Esophagus (tissue), 2 donors: Measurements from ENCODE around the gene PPIG. TPM values are rescaled to one million over a fixed set of nuclear protein-coding genes. Genes with fewer than 3 reads are reported as not detected.
"Not testable (repeated sequence)": the region's sequence is repeated elsewhere in the genome, so short reads cannot be mapped to it uniquely, and the experiment has no call there.

ENCODE experiments used
- H3K27ac ChIP-seq, 2 donors: one replicate each; pipeline ENCODE4 v1.5.1; 2013; ENCODE audit warnings: low read depth in 2 of 2, mild to moderate bottlenecking in 2 of 2, inconsistent platforms in 1 of 2, low read length in 1 of 2, moderate library complexity in 1 of 2
- H3K27me3 ChIP-seq, 2 donors: one replicate each; pipeline ENCODE4 v1.6.1; 2013; ENCODE audit warnings: low read length in 2 of 2, control low read depth in 1 of 2, mild to moderate bottlenecking in 1 of 2; ENCODE audit not compliant: insufficient read depth in 2 of 2, control insufficient read depth in 1 of 2
- H3K36me3 ChIP-seq, 2 donors: one replicate each; pipeline ENCODE4 v1.6.1; 2013; ENCODE audit warnings: low read length in 1 of 2; ENCODE audit not compliant: control insufficient read depth in 2 of 2, insufficient read depth in 2 of 2
- H3K4me1 ChIP-seq, 2 donors: one replicate each; pipeline ENCODE4 v1.6.1; 2013; ENCODE audit warnings: low read length in 1 of 2; ENCODE audit not compliant: control insufficient read depth in 2 of 2, insufficient read depth in 2 of 2
- H3K4me3 ChIP-seq, 2 donors: one replicate each; pipeline ENCODE4 v1.5.1; 2013; ENCODE audit warnings: low read length in 2 of 2, mild to moderate bottlenecking in 2 of 2, low read depth in 1 of 2, moderate library complexity in 1 of 2
- H3K9me3 ChIP-seq, 2 donors: one replicate each; pipeline ENCODE4 v1.6.1; 2013; ENCODE audit warnings: mild to moderate bottlenecking in 2 of 2, low read depth in 1 of 2, low read length in 1 of 2, moderate library complexity in 1 of 2; ENCODE audit not compliant: control insufficient read depth in 2 of 2, insufficient read depth in 1 of 2
- WGBS, 2 donors: extraction: QIAGEN DNeasy Blood & Tissue Kit; methylation state at CpG; one replicate each; pipeline ENCODE4 v1.1.7; 2013; 5-methylcytosine and 5-hydroxymethylcytosine counted together
- polyA plus RNA-seq, 2 donors: library from polyadenylated mRNA; stranded (reverse); fragments of 200-250 nt; gene quantifications; one replicate each; pipeline ENCODE4 v1.2.3, GENCODE V29; 2013
- donor health status: healthy with polysubstance abuse.
- donor health status: Bipolar disorder and iron deficiency.

Gene PPIG
- polyA plus RNA-seq, 2 donors, result 24.1 to 40.5 TPM

DNA sequence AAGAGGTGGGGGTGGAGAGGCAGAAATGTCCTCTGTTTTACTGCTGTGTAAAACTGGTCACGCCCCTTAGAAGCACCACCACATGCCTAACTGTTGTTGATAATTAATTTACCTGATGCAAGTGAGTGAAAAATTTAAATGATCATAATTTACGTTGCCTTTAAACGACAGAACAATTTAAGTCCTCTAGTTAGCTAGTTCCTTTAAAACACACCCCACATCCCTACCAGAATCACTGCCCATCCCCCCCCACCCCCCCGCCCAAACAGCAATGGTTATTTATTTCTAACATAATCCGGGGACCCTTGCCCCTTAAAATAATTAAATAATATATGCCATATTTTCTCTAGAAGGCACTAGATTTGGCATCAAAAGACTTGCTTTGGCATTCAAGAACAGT, 633 bp upstream of the PPIG start:
- Histone ChIP-seq H3K4me1 (no peaks in the 10 kb centered on the region), H3K36me3 (no peaks in the 10 kb centered on the region), H3K4me3 (no peak overlapping the region), H3K9me3 (no peaks in the 10 kb centered on the region), H3K27ac (no peak overlapping the region), H3K27me3 (no peaks in the 10 kb centered on the region)
- 94% methylated on average over 5 of the region's 5 CpGs for WGBS, 2 donors

DNA sequence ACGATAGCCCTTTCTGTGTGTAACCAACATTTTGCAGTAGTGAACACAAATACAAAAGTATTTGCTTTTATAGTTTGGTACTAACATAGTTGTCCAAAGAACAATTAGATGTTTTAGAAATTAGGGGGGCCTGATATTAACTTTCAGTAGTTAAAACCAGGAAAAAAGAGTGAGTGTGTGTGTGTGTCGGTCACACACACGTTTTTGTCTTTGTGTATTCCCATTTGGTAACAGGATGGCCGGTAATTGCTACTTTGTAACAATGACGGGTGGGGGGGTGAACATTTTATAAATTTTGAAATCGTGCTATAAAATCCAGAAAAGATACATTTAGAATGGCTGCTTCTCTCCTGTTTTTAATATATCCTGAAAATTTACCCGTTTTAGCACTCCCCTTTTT, 1.5 kb downstream of the PPIG start:
- peak overlapping the region in 1 of 2 donors; percentile 44 for H3K27ac ChIP-seq
- H3K4me1 ChIP-seq, result no peaks in the 10 kb centered on the region
- WGBS, 2 donors, result 9 to 13% methylated on average over 7 of the region's 7 CpGs
- H3K36me3 ChIP-seq, result no peaks in the 10 kb centered on the region
- no peaks in the 10 kb centered on the region for H3K27me3 ChIP-seq
- H3K4me3 ChIP-seq, result peak overlapping the region; percentile 99
- no peaks in the 10 kb centered on the region for H3K9me3 ChIP-seq

DNA sequence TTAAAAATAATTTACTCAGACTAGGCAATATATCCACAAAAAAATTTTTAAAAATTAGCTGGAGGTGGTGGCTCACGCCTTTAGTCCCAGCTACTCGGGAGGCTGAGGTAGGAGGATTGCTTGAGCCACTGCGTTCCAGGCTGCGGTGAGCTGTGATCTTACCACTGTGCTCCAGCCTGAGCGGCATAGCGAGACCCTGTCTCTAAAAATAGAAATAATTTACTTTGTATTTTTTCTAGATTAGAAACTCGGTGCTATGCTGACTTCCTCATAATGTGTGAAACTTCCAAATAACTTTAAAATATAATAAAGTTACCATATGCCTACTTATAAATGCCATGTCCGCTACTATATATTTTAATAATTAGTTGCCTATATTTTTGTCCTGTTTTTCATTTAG, 6.7 kb downstream of the PPIG start:
- 84% methylated on average over 8 of the region's 8 CpGs for WGBS, 2 donors
- Histone ChIP-seq H3K4me1 (no peaks in the 10 kb centered on the region), H3K36me3 (no peaks in the 10 kb centered on the region), H3K4me3 (no peak overlapping the region), H3K27ac (no peak overlapping the region), H3K9me3 (no peaks in the 10 kb centered on the region), H3K27me3 (no peaks in the 10 kb centered on the region)

DNA sequence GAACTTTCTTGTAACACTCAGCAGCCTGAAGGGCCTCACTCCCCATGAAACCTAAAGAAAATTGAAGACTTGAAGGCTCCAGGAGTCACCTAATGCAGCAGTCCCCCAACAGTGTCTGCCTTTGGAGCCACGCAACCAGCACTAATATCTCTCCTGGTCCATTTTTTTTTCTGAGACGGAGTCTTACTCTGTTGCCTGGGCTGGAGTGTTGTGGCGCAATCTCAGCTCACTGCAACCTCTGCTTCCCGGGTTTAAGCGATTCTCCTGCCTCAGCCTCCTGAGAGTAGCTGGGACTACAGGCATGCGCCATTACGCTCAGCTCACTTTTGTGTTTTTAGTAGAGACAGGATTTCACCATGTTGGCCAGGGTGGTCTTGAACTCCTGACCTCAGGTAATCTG, 12.4 kb downstream of the PPIG start:
- H3K4me3 ChIP-seq, H3K27ac ChIP-seq, H3K4me1 ChIP-seq, H3K36me3 ChIP-seq, H3K27me3 ChIP-seq, H3K9me3 ChIP-seq: not testable (repeated sequence)
- 84 to 90% methylated on average over 7 of the region's 7 CpGs for WGBS, 2 donors

DNA sequence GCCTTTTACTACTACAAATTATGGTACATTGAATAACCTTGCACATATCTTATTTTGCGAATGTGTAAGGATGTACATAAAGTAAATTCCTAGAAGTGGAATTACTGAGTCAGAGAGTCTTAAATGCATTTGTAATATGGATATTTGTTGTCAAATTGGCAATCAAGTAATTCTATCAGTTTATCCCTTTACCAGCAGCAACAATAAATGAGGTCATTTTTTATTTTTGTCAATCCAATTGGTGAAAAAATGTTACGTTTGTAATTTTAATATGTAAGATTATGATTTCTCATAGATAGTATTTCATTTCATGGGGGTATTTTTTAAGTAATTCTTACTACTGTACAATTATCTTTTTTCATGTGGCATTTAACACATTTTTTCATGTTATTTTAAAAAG, 14.8 kb downstream of the PPIG start:
- H3K4me1 ChIP-seq, result no peaks in the 10 kb centered on the region
- 94 to 97% methylated on average over 2 of the region's 2 CpGs for WGBS, 2 donors
- H3K36me3 ChIP-seq, result no peaks in the 10 kb centered on the region
- H3K9me3 ChIP-seq, result no peaks in the 10 kb centered on the region
- H3K27me3 ChIP-seq, result no peaks in the 10 kb centered on the region
- H3K27ac ChIP-seq, result no peak overlapping the region
- no peak overlapping the region for H3K4me3 ChIP-seq

DNA sequence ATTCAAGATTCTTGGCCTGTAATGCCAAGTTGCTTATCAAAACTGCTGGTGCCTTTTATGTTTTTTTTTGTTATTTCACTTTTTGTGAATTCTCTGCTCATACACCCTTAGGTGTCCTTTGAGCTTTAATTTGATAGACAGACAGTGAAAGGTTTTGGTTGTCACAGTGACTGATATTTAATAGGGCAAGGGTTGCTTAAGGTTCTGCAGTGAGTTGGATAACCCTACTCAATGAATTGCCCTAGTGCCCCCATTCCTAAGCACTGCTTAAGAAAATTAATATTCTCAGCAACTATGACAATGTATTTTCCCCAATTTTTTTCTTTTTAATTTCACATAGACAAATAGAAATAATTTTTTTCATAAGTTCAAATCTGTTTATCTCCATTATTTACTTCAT, 15.4 kb downstream of the PPIG start:
- Histone ChIP-seq H3K36me3 (no peaks in the 10 kb centered on the region), H3K27me3 (no peaks in the 10 kb centered on the region), H3K27ac (no peak overlapping the region), H3K4me1 (no peaks in the 10 kb centered on the region), H3K4me3 (no peak overlapping the region), H3K9me3 (no peaks in the 10 kb centered on the region)

DNA sequence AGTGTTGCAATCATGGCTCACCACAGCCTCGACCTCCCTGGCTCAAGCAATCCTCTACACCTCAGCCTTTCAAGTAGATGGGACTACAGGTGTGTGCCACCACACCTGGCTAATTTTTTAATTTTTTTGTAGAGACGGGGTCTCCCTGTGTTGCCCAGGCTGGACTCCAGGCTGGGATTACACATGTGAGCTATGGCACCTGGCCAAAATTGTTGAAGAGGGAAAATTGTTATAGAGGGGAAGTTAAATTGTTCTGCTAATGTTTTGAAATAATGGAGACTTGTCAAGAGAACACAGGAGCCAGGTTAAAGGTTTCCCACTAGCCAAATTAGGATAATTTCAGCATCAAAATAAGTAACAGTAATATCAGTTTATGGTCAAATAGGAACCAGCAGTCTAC, 25.1 kb downstream of the PPIG start:
- no peak overlapping the region for H3K4me3 ChIP-seq
- no peaks in the 10 kb centered on the region for H3K9me3 ChIP-seq
- WGBS, 2 donors, result 90 to 92% methylated on average over 2 of the region's 2 CpGs
- no peaks in the 10 kb centered on the region for H3K4me1 ChIP-seq
- no peak overlapping the region for H3K27ac ChIP-seq
- H3K27me3 ChIP-seq, result no peaks in the 10 kb centered on the region
- no peaks in the 10 kb centered on the region for H3K36me3 ChIP-seq

DNA sequence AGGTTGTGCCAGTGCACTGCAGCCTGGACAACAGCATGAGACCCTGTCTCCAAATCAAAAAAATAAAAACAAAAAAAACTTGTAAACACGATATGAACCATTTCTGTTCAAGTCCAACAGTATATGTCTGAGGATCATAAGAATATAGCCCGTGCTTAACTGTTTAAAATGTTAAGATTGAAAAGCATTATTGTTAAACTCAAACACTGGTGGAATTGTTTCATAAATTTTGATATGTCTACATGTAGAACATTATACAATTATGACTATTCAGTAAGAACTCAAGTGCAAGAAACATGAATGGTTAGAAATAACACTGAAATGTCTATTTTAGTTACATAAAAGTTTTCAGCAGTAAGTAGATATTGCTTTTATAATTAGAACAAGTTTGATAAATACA, 29.7 kb downstream of the PPIG start:
- no peaks in the 10 kb centered on the region for H3K4me1 ChIP-seq
- 88 to 90% methylated on average over 2 of the region's 2 CpGs for WGBS, 2 donors
- no peak overlapping the region for H3K4me3 ChIP-seq
- H3K27me3 ChIP-seq, result no peaks in the 10 kb centered on the region
- H3K9me3 ChIP-seq, result no peaks in the 10 kb centered on the region
- H3K36me3 ChIP-seq, result peaks cover 0 to 3% of the 10 kb centered on the region in 2 donors
- H3K27ac ChIP-seq, result no peak overlapping the region

DNA sequence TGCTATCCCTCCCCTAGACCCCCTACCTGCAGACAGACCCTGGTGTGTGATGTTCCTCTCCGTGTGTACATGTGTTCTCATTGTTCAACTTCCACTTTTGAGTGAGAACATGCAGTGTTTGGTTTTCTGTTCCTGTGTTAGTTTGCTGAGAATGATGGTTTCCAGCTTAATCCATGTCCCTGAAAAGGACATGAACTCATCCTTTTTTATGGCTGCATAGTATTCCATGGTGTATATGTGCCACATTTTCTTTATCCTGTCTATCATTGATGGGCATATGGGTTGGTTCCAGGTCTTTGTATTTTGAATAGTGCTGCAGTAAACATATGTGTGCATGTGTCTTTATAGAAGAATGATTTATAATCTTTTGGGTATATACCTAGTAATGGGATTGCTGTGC, 31.8 kb downstream of the PPIG start:
- H3K4me1 ChIP-seq, H3K27ac ChIP-seq, H3K4me3 ChIP-seq, H3K9me3 ChIP-seq, H3K36me3 ChIP-seq, H3K27me3 ChIP-seq: not testable (repeated sequence)
- WGBS, 2 donors, result 95 to 100% methylated on average over 1 of the region's 1 CpG

DNA sequence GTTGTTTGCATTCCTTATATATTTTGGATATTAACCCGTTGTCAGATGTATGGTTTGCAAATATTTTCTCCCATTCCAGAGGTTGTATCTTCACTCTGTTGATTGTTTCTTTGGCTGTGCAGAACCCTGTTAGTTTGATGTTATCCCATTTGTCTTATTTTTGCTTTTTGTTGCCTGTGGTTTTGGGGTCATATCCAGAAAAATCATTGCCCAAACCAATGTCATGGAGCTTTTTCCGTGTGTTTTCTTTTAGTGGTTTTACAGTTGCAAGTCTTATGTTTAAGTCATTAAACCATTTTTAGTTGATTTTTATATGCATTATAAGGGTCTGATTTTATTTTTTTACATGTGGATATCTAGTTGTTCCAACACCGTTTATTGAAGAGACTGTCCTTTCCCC, 35.8 kb downstream of the PPIG start:
- peaks cover 0 to 3% of the 10 kb centered on the region in 2 donors for H3K36me3 ChIP-seq
- 56 to 60% methylated on average over 3 of the region's 3 CpGs for WGBS, 2 donors
- H3K4me1 ChIP-seq, result no peaks in the 10 kb centered on the region
- H3K4me3 ChIP-seq, result no peak overlapping the region
- no peaks in the 10 kb centered on the region for H3K27me3 ChIP-seq
- no peaks in the 10 kb centered on the region for H3K9me3 ChIP-seq
- no peak overlapping the region for H3K27ac ChIP-seq
